T-helper 22 cell (primary cell): ENCODE results near the gene RPL23.

Experiments used
- DNase-seq: peaks from one replicate; pipeline ENCODE4 v3.0.0-alpha.2; 2020; ENCODE audit warnings: low read depth

The RPL23 gene

DNA sequence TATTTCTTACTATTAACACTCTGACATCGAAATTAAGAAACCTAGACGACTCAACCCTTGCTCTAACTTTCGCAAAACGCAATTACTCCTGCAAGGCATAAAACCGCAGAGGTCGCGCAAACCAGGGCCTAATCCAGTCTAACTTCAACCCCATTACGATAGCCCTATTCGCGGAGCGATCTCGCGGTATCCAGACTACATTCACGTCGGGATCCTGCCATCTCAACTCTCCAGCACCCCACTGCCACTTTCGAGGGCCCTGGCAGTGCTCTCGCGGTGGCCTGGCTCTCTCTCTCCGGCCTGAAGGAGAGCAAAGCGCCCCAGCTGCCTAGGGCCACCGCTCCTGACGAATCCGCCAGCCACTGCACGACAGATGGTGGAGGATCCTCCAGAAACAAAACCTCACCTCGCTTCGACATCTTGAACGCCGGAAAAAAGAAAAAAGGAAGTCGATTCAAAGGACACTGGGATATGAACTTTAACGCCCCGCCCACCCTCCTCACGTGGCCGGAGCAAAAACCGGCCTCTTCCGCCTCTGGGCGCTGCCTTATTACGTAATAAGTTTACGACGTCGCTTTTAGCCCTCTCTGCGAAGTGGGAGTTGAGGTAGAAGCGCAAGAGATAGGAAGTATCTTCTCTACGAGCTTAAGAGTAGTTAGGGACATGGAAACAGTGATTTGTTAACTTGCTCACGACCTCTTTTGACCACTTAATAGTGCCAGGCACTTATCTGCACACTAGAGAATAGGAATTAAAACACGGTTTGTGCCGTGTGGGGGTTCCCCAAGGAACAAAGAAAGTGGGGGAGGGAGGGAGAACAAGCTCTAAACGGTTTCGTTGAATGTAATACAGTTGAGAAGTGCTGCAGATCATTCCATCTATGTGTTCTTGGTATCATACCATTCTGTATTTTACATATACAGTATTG, at the start of gene RPL23:
Gene RPL23, minus strand, starts transcription at position 430 of the 928 bp plus-strand sequence. Its CDS starts 11 bp downstream, at position 419.
- peak; percentile 84 for DNase-seq

DNA sequence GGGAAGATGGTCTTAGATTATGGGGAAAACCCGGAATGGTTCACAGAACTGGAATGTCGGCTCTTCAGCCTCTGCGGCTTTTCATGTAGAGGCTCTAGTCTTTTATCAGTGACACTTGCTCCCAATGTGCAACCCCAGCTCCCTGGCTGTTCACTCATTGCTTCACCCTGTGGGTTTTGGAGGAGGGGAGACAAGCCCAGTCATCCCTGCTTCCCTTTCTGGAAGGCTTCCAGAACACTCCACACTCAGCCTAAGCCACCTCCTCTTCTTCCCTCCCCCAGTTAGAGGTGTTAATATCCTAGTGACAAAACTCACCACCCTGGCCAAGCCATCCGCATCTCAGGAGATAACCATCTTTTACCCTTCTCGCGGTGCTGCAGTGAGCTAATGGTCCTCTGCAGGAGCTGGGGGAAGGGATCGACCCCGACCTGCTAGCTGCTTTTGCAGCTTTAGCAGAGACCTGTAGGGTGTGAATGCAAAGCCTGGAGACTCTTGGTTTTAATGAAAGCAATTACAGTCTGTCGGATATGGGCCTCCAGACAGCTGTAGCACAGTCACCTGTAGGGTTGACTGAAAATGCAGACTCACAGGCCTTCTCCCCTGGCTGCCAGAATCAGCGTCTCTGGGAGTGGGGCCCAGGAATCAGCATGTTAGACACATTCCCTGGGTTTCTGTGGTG, 47.6 kb upstream of the RPL23 start:
- DNase-seq, result peak; percentile 27

DNA sequence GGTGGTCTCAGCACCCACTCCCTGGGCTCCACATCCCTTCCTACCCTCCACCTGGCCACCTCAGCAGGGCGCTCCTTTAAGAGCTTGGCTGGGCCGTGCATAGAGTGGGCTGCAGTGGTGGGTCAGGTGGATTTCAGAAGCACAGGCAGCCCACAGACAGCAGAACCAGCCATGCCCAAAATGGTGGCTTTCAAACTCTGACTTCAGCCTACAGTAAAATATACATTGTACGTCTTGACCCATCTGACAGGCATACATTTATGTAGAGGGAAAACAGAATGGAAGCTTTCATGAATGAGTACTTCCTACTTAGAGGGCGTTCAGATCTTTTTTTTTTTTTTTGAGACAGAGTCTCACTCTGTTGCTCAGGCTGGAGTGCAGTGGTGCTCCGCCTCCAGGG, 45.9 kb upstream of the RPL23 start:
- DNase-seq, result no peak

DNA sequence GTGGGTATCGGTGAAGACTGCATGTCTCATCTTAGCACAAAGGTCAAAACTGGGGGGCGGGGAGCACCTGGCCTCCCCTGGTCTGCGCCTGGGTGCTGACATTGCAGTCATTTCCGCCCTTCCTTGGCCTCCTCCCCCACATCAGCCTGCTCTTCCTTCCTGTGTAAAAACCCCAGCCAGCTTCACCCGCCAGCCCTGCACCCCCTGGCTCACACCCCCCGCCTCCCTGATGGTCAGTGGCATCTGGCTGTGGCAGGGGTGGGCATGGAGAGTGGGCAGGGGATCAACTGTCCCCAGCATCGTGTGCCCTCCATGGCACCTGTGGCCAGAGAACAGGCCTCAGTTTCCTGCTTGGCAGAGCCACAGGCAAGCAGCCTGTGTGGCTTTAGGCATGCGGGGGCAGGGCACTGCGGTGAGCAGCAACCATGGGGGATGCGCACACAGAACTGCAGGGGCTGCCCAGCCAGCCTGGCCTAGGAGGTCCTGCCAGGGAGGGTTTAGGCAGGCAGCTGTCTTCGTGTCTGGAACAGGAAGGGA, 45.4 kb upstream of the RPL23 start:
- peak; percentile 82 for DNase-seq

DNA sequence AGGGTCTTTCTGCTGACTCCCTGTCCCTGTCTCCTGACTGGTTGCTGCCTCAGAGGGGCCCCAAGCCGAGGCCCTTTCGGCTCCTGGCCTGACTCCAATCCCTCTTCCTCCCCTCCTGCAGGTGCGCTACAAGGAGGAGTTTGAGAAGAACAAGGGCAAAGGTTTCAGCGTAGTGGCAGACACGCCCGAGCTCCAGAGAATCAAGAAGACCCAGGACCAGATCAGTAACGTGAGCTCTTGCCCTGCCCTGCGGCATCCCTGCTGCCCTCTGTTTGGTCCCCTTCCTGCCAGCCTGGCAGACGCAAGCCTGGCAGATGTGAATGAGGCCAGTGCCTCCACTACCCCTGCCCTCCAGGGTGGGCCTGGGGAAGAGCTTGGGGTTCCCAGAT, 44.8 kb upstream of the RPL23 start:
- no peak for DNase-seq

DNA sequence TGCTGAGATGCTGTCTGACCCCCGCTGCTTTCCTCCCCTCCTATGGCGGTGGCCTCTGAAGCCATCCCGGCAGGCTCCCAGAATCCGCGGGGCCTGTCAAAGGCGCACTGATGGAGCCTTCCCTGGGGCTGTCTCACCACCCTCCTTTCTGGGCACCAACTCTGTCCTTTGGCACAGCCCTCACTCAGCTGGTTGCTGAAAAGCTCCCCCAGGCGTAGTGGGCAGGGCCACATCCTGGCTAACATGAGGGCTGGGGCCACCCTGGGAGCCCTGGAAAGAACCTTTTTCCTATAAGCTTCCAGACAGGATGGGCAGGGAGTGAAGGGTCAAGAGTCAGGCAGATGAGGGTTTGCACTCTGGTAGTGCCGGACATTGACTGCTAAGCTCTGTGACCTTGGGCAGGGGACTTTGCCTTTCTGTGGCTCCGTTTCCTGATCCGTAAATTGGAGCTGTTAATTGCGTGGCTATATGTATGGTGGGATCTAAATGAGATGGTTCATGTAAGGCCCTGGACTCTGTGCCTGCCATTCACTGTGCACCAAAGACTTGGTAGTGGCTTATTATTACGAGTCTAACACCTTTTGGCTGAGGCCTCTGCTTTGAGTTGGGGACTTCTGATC, 44.3 kb upstream of the RPL23 start:
- DNase-seq, result no peak

DNA sequence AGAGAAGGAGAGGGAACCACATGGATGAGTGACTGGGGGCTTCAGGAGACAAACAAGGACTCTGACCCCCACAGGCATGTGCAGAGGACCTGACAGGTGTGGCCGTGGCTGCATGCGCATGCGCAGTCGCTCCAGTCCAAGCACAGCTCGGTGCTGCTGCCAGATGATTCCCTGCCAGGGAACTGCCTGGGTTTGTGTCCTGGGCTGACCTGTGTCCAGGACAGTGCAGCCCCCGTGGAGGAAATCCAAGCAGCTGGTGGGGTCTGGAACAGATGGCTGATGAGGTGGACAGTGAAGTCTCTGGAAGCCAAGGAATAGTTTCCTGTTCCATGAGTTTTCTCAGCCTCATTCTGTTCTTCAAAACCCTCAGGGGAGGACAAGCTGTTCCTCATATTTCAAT, 43.7 kb upstream of the RPL23 start:
- DNase-seq, result no peak

DNA sequence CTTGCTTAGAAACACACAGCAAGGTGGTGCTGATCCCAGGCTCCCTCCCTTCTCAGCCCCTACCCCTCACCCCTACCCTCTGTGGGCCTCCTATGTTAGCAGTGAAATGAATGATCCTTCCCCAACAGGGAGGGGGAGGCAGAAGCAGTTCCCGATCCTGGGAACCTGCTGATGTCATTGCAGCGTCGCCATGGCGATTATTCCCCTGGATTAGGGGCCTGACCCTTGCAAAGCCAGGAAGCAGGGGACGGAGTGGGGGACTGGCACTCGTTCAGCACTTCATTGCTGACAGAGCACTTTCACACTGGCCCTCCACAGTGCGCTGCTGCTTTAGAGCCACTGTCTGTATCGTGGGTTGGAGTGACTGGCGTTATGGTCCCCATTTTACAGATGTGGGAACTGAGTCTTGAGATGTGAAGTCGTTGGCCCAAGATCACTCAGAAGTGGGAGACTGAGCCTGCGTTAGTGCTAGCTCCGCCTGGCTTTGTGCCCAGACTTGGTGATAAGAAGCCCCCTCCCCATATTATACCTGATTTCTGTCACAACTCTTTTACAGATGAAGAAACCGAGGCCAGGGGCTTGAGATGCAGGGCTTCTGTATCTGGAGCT, 42.9 kb upstream of the RPL23 start:
- DNase-seq, result no peak

DNA sequence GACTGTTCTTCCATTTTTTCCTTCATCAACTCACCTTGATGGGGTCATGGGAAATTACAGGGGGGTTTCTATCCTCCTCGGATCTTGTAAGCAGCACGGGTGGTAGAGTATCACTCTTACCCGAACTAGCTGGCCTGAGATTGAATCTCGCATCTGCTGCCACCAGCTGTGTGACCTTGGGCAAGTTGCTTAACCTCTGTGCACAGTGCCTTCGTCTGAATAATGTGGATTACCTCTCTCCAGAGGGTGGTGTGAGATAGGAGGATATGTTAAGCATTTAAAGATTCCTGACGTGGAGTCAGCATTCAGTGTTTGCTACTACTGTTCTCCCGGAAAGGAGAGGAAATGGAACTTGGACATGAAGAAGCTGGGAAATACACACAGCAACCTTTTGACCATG, 40.8 kb upstream of the RPL23 start:
- no peak for DNase-seq

DNA sequence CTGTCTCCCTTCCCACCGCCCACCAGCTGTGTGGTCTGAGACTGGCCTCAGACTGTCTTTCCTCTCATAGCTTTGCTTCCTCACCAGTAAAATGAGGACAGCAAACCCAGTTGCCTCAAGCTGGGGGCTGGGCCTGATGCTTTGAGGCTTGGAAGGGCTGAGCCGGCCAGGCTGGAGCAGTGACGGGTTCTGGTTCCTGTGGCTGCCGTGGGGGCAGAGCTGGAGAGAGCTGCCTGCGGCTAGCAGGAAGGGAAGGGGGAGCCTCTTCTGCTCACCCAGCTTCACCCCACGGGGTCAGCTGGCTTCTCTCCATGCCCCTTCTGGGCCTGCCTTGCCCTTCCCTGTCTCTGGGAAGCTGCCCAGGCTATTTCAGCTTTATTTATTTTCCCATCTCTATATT, 40.1 kb upstream of the RPL23 start:
- DNase-seq, result no peak

DNA sequence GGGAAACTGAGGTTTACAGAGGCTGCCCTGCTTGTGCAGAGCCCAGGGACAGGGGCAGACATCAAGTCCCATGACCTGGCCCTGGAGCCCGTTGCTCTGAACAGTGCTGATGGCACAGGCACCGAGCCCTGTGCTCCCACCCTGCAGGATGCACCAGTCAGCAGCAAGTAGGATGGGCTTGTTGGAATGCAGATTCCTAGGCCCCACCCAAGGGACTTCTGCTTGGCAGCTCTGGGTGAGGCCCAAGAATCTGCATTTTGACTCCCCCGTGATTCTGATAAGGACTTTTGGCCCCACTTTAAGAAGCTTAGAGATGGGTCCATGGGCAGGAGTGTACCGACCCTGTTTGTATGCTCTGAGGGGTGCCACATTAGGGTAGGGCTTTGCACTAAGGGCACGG, 39.6 kb upstream of the RPL23 start:
- DNase-seq, result no peak

DNA sequence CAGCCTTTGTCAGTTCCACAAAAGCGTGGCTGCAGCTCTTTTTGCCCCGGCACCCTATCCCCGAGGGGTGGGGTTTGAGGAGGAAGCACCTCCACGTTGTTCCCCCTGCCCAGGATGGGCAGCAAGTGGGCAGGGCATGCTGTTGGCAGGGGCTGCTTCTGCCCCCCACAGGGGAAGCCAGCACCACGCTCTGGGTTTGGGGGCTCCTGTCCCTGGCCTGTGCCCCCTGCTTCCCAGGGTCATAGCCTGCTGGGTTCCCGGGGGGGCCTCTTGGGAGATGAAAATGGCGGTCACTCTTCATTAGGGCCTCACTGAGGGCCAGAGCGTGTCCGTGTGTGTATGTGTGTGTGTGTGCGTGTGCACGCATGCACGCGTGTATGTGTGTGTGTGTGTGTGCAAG, 39.1 kb upstream of the RPL23 start:
- DNase-seq, result no peak

DNA sequence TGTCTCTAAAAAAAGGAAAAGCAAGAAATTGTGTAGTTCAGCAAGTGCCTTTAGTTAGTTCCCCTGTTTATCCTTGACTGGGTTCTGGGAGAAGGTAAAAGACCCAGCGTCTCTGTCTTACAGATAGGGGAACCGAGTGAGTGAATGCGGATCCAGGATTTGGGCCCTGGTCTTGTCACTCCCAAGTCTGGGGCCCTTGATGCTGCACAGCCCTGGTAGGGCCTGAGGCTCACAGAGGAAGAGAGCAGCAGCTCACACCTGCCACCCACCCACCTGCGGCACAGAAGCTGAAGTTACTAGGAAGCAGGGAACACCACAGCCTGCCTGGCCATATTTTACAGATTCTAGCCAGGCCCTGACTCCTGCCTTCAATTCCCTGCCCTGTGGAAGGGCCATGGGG, 38.6 kb upstream of the RPL23 start:
- DNase-seq, result no peak

DNA sequence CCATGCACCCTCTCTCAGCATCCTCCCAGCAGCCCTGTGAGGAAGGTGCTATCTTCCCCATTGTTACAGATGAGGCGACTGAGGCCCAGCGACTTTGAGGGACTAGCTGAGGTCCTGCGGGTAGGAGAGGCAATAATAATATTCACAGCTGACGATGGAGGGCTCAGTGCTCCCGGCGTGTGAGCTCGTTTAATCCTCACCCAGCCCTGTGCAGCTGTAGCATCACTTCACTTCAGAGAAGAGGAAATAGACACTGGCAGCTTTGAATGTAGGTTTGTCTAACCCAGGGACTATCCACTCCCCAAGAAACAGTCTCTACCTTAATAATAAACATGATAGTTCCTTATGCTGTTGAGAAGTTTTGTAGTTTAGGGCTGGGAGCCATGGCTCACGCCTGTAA, 37.9 kb upstream of the RPL23 start:
- no peak for DNase-seq

DNA sequence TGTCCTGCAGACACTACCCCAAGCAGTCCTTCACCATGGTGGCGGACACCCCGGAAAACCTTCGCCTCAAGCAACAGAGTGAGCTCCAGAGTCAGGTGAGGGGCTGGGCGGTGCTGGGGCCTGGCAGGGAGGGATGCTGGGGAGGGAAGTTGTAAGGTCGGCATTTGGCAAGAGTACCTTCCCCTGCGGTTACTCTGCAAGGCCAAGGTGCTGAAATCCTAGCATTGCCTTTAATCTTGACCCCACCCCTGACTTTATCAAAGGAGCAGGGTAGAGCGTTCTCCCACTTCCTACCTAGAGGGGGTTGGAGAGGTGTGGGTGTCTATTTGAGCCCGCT, 36.9 kb upstream of the RPL23 start:
- no peak for DNase-seq

DNA sequence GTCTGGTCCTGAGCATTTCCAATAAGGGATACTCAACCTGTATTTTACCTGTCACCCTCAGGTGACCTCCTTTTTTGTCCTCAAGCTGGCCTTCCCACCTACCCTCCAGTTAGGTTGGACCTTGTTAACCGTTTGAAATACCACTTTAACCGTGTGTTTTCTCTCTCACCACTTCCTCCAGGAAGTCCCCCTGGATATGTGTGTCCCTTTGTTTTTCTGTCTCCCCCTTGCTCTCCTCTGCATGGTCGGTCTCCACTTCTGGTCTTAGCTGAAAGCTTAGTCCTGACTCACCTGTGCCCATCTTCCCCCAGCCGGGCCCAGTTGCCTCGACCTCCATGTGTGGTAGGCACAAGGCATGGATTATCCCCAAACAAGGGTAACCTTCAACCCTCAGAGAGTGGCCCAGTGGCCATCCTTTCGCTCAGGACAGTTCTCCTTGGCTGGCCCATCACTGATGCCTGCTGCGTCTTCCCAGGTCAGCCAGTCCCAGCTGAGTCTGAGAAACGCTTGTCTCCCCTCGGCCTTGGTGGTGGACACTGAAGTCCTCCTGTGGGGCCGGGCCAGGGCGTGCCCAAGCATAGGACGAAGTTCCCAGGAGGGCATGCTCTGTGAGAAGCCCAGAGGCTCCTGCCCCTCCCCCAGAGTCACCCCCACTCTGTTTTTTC, 36.4 kb upstream of the RPL23 start:
- DNase-seq, result no peak

DNA sequence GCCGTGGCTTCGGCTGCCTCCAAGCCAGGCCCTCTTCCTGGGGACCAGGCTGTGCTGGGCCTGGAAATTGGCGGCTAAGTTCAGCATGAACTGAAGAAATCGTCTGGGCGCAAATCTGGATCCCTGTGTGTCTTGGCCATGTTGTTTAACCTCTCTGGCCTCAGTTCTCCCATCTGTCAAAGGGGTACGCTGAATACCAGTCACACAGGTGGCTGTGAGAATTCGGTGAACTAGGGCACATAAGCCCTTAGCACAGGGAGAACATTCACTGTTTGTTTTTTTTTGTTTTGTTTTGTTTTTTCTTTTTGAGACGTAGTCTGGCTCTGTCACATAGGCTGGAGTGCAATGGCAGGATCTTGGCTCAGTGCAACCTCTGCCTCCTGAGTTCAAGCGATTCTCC, 35.3 kb upstream of the RPL23 start:
- DNase-seq, result no peak

DNA sequence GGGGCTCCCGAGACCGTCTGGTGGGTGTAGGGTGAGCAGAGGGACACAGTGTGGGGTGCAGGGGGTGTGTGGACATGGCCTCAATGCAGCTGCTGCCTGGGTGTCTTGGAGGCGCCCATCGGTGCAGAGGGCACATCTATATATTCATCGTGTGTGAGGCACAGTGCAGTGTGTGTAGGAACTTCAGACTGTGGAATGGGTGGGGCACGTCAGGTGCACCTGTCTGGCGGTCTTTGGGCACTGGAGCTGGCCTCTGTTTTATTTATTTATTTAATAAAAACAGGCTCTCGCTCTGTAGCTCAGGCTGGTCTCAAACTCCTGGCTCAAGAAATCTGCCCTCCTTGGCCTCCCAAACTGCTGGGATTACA, 33.1 kb upstream of the RPL23 start:
- no peak for DNase-seq

DNA sequence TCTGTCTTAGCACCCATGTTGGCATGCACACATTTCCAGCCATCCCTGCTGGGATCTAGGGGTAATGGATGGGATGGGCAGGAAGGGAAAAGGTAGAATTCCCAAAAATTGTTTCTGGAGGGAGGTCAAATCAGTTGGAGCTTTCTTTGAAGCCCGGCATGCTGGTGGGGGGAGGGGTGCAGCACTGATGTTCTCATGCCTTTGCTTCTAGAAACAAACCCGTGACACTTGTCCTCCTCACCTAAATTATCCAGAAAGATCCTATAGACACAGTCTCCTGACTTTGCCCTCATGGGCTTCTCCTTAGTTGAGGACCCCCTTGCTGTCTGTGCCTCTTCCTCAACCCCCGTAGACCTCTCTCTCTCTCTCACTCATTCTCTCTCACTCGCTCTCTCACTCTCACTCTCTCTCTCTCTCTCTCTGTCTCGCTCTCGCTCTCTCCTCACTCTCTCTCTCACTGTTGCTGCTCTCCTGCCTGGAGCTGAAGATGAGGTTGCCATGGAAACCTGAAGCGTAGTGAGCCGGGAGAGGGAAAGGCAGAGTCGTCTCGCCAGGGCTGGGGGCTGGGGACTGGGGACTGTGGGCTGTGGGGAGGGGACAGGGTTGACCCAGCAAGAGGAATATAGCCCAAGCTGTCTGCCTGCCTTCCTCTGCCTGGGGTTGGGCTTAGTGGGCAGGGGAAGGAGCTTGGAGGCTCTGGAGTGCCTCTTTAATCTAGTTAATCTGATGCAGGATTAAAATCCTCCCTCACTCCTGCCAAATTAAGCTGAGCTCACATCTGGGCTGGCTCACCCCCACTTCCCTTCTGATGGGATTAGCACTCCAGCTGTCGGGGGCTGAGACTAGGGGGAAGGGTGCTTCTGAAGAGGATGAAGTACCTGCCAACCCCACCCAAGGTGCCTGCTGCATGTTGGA, 32.5 kb upstream of the RPL23 start:
- no peak for DNase-seq

DNA sequence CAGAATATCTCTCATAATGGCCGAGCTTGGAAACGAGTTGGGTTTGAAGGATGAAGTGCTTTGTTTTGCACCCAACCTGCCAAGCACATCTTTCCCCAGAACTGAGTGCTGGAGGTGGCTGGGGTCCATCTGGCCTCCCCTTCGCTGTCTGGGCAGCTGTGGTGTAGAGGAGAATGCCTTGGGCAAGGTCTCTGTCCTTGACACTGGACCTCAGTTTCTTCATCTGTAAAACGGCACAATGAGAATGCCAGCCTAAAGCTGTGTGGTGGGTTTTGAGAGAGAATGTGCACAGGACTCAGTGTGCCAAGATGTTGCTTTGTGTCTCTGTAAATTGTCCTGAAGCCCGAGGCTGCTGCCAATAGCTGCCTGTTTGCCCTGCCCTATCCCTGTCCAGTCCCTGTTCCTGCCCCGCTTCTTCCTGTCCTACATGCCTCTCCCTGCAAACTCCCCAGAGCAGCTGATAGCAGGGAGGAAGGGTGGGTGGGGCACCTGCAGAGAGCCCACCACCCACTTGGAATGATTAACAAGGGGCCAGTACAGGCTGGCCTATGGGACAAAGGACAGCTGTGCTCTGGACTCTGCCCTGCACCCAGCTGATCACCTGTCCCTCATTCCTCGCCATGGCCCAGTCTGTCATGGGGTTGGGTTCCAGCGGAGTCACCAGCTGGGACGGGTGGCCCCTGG, 31.7 kb upstream of the RPL23 start:
- DNase-seq, result no peak
